22Rv1 (cell line): Measurements from ENCODE around the gene ABCB8.
A peak's percentile ranks its signal among the peaks of the same experiment; 100 is the strongest.

Source experiments
- H3K27ac ChIP-seq: fragments of 450-650 bp; 2 replicates; pipeline ENCODE4 v1.5.1; 2017
- ZFX ChIP-seq: fragments of 450-650 bp; IDR thresholded peaks from 2 replicates; pipeline ENCODE4 v1.6.1; 2017; ENCODE audit warnings: antibody characterized with exemption, borderline replicate concordance
- TF ChIP-seq, protein P1 (sequence below): fragments of 450-650 bp; IDR thresholded peaks from 2 replicates; pipeline ENCODE4 v1.5.1; 2017; ENCODE audit warnings: mild to moderate bottlenecking

Gene ABCB8

DNA sequence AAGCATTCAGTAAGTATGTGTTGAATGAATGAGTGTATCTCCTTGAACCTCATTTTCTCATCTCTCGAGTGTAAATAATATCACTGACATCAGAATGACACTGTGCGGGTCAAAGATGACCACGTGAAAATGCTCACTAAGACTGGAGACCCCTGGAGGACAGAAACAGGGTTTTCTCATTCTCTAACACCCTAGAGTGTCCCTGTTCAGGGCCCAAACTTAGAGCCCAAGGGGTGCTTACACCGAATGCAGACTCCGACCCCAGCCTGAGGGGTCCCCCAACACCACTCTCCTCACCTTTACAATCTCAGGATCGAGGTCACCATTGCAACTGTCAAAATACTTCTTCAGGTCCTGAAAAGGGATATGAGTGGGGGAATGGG lies 28.0 kb downstream of the ABCB8 start:
- TF ChIP-seq, protein P1, sequence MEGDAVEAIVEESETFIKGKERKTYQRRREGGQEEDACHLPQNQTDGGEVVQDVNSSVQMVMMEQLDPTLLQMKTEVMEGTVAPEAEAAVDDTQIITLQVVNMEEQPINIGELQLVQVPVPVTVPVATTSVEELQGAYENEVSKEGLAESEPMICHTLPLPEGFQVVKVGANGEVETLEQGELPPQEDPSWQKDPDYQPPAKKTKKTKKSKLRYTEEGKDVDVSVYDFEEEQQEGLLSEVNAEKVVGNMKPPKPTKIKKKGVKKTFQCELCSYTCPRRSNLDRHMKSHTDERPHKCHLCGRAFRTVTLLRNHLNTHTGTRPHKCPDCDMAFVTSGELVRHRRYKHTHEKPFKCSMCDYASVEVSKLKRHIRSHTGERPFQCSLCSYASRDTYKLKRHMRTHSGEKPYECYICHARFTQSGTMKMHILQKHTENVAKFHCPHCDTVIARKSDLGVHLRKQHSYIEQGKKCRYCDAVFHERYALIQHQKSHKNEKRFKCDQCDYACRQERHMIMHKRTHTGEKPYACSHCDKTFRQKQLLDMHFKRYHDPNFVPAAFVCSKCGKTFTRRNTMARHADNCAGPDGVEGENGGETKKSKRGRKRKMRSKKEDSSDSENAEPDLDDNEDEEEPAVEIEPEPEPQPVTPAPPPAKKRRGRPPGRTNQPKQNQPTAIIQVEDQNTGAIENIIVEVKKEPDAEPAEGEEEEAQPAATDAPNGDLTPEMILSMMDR, result no peak
- no peak for TF ChIP-seq ZFX
- no peak overlapping the region for H3K27ac ChIP-seq

DNA sequence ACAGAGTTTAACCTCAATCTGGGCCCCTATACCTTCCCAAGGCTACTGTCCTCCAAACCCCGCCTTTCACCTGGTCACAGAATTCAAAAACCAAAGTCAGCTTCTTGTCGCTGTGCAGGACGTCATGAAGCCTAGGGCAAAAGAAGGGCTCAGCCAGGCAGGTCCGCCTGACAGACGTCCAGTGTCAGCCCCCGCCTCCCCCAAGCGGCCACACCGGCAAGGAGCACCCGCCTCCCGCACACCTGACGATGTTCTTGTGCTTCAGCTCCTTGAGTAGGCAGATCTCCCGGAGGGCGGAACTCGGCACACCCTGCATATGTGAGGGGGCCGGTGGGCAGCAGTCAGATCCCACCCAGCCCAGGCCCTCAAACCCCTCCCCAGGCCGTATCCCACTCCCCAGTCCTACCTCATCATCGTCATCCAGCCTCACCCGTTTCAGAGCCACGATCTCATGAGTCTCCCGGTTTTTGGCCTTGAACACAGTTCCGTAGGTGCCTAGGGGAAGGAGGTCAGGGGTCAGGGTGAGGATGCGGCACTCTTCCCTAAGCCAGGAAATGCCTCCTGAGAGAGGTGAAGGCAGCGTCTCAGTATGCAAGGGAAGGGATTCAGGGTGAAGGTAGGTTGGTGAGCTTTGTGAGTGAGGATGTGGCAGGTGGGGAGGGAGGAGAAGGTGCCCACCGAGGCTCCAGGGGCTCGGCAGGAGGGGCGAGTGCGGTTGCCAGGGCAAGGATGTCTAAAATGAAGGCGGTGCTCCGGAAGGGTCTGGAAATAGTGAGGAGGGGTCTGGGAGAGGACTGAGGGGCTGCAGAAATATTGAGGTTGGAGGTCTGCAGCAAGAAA lies 28.6 kb downstream of the ABCB8 start:
- H3K27ac ChIP-seq, result peak overlapping the region; percentile 96
- TF ChIP-seq, protein P1, result no peak
- no peak for TF ChIP-seq ZFX

GRCh38 chr7:151057506-151057988 lies 29.3 kb downstream of the ABCB8 start, which contains the start of gene CDK5:
TSS of gene CDK5 (minus strand) at chr7:151057897. CDS start at chr7:151057848, 49 bp downstream.
- TF ChIP-seq, protein P1, result no peak
- no peak for TF ChIP-seq ZFX
- H3K27ac ChIP-seq, result peak within 1 kb of the TSS; percentile 96

DNA sequence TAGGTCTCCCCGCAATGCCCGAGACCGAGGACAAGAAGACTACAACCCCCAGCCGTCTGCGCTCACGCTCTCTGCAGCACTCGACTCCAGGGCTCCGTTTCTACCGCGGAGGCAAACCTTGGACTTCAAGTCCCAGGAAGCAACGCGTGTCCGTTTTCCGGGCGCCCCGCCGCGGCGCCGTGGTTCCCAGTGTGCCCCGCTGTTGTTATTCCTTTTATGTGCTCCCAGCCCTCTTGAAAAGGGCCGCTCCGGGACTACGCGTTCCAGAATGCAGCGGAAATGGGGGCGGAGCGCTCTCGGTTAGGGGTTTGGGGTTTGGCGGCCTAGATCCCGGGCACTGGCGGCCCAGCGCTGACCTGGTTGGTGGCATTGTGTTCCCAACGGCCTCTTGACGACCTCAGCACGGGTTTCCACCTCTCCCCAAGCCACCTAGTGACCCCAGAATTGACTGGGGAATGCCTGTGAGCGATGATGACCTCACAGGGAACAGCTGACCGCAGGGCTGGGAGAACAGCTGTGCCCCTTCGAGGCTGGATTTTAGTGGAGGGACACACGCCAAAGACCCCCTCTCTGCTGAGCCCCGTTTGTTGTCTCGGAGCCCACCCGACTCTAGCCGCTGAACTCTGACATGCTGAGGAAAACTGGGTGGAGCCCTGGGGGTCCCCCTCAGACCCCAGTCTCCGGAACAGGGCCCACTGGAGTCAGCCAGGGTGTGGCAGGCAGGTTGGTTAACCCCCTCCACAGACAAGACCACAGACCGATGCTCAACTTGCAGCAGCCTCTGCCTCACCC lies 29.9 kb downstream of the ABCB8 start:
- peak overlapping the region; percentile 96 for H3K27ac ChIP-seq
- no peak for TF ChIP-seq ZFX
- TF ChIP-seq, protein P1, result no peak

GRCh38 chr7:151058781-151059366 lies 30.6 kb downstream of the ABCB8 start:
- H3K27ac ChIP-seq, result peak overlapping the region; percentile 96
- TF ChIP-seq ZFX, result no peak
- TF ChIP-seq, protein P1, result no peak

GRCh38 chr7:151059367-151060112 lies 31.3 kb downstream of the ABCB8 start, which contains the start of gene SLC4A2:
TSS of gene SLC4A2 (plus strand) at chr7:151059589. CDS start at chr7:151061988, 2,399 bp downstream.
- H3K27ac ChIP-seq, result peak within 1 kb of the TSS; percentile 96
- TF ChIP-seq, protein P1, result peak; percentile 41
- TF ChIP-seq ZFX, result no peak
